Astrocyte (in vitro differentiated cells and primary cell): ENCODE measurements around the gene MKRN2OS.

Source experiments
- CTCF ChIP-seq: IDR thresholded peaks from 2 replicates; pipeline ENCODE4 v1.5.1; 2011; ENCODE audit warnings: low read depth, mild to moderate bottlenecking, inconsistent platforms, low read length, moderate library complexity; ENCODE audit not compliant: insufficient read depth
- EZH2 ChIP-seq: IDR thresholded peaks from 2 replicates; pipeline ENCODE4 v1.6.1; 2012; ENCODE audit warnings: mild to moderate bottlenecking, low read length, inconsistent platforms; ENCODE audit not compliant: insufficient read depth

- TF ChIP-seq CTCF = no peak
- TF ChIP-seq EZH2 = no peak
Measured at GRCh38 chr3:12506201-12506709, 39.0 kb downstream of the MKRN2OS start.
